ENCODE data around the gene PARD6B.

DNA sequence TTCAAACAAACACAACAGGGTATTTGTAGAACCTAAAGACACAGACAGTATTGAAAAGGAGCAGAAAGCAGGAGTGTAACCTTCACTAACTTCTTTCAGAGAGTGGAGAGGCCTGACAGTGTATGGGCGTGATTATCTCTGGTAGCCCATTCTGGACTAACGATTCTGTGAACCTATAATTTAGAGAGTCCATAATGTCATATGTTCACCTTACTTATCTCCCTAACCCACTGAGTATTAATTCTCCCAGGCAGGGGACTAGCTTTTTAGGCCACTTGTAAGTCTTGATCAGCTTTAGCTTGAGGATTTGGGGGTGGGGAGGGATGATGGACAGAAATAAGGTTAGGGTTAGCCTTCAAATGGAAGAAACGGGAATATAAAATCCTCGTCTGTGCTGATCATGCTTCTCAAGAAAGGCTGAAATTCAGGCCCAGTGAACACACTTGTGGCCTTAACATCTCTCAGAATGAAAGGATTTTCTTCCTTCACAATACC is 2.8 kb upstream of the PARD6B start:
- TF ChIP-seq, protein P1, sequence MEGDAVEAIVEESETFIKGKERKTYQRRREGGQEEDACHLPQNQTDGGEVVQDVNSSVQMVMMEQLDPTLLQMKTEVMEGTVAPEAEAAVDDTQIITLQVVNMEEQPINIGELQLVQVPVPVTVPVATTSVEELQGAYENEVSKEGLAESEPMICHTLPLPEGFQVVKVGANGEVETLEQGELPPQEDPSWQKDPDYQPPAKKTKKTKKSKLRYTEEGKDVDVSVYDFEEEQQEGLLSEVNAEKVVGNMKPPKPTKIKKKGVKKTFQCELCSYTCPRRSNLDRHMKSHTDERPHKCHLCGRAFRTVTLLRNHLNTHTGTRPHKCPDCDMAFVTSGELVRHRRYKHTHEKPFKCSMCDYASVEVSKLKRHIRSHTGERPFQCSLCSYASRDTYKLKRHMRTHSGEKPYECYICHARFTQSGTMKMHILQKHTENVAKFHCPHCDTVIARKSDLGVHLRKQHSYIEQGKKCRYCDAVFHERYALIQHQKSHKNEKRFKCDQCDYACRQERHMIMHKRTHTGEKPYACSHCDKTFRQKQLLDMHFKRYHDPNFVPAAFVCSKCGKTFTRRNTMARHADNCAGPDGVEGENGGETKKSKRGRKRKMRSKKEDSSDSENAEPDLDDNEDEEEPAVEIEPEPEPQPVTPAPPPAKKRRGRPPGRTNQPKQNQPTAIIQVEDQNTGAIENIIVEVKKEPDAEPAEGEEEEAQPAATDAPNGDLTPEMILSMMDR (IDR thresholded peaks at IDR 0.05): no peak
- TF ChIP-seq POLR2A (IDR thresholded peaks at IDR 0.05): no peak

All from breast epithelium (tissue), 3 donors.